Nucleus accumbens (tissue), 56 donors: ENCODE measurements around the gene FCSK.
"Not testable (repeated sequence)": the region's sequence is repeated elsewhere in the genome, so short reads cannot be mapped to it uniquely, and the experiment has no call there.

Experiments used
- DNase-seq, 56 donors: peaks; one replicate each; lab custom pipeline; 2025; lab: John Stamatoyannopoulos, UW

FCSK gene

DNA sequence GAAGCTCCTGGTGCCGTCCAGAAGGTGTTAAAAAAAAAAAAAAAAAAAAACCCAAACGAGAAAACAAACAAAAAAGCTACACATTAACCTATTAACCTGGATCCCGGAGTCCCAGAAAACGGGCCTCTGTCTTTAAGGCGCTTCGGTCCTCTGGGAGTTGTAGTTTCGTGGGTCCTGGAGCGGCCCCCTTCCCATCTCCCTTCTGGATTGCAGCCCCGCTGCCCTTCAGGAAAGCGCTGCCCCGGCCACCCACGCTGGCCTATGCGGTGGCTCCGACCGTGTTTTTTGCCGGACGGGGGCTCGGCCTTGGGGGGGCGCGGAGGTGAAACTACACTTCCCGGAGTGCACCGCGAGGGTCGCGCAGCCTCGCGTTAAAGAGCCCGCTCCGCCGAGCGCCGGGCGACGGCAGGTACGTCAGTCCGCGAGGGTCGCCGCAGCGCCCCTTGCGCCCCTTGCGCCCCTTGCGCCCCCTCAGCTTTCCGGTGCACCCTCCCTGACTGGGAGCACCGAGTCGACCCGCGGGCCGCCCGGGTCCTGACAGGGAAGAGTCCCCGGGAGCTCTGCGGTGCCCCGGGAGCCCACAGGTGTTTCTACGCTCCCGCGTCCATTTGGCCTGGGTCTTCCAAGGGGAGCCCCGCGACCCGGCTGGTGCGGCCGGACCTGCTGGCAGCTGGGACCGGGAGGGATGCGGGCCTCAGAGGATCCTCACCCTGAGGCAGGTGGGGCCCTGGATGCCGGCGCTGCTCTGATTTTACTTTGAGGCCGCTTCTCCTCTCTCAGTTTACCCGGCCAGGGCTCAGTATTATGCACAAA, at the start of gene FCSK:
TSS of gene FCSK (plus strand) at position 374 of the 813 bp plus-strand sequence. CDS start 8,596 bp downstream, outside the sequence.
- DNase-seq, result peak in 51 of 56 donors; percentile 10 to 87 (median 67)

DNA sequence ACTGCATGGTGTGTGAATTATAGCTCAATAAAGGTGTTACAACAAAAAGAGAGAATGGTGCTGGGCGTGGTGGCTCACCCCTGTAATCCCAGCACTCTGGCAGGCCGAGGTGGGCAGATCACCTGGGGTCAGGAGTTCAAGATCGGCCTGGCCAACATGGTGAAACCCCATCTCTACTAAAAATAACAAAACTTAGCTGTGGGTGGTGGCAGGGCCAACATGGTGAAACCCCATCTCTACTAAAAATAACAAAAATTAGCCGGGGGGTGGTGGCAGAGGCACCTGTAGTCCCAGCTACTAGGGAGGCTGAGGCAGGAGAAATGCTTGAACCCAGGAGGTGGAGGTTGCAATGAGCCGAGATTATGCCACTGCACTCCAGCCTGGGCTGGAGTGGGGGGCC, 48.3 kb upstream of the FCSK start:
- not testable (repeated sequence) for DNase-seq

DNA sequence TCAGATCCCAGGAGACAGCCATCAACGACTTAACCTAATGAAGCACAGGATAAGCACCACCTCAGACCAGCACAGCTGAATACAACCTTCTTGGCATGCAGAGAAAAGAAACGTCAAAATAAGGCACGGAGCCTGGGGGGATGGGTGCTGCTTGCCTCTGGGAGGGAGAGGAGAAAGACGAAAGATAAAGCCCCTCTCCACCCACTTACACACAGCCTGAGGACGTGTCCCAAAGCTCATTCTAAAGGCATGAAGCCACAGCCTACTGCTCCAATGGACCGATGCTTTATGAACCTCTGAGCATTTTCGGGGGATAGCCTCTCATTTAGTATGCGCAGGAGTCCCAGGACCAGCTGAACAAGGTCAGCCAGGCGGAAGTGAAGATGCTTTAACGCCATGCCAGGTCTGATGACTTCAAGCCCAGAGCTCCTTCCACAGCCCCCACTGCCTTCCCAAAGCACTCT, 46.6 kb upstream of the FCSK start:
- DNase-seq, result peak in 5 of 56 donors; percentile 9 to 45 (median 22)

DNA sequence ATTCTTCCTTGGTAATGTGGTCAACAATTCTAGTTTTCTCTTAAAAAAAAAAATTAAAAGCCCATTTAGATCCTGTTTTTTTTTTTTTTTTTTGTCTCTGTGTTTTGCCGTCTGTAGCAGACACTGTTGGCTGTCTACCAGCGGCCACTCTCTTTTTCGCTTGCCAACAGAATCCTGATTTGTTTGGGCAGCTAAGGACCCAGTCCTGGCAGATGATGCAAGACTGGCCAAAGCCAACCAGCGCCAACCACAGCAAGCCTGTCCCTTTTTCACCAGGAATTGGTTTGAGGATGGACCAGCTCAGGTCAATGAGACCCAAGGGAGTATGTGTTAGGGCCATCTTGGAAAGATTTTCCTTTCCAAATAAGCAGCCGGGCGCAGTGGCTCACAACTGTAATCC, 43.7 kb upstream of the FCSK start:
- DNase-seq, result peak in 34 of 56 donors; percentile 3 to 71 (median 30)

DNA sequence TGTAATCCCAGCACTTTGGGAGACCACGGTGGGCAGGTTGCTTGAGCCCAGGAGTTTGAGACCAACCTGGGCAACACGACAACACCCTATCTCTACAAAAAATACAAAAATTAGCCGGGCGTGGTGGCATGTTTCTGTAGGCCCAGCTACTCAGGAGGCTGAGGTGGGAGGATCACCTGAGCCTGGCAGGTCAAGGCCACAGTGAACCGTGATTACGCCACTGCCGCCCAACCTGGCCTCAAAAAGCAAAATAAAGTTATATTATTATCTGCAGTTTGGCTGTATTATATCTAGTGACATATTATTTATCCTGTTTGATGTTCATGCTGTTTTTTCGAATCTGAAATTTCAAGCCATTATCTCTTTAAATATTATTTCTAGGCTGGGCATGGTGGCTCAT, 42.0 kb upstream of the FCSK start:
- no peak for DNase-seq

DNA sequence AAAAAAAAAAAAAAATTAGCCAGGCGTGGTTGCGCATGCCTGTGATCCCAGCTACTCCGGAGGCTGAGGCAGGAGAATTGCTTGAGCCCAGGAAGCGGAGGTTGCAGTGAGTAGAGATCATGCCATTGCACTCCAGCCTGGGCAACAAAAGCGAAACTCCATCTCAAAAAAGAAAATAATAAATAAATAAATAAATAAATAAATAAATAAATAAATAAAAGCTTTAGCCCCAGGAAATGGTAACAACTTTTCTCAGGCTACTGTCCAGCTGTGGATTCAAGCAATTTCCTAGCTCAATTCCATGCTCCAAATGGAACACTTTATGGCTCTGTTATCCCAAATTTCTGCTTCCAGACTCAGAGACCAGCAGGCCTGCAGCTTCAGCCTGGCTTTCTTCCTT, 40.8 kb upstream of the FCSK start:
- not testable (repeated sequence) for DNase-seq

DNA sequence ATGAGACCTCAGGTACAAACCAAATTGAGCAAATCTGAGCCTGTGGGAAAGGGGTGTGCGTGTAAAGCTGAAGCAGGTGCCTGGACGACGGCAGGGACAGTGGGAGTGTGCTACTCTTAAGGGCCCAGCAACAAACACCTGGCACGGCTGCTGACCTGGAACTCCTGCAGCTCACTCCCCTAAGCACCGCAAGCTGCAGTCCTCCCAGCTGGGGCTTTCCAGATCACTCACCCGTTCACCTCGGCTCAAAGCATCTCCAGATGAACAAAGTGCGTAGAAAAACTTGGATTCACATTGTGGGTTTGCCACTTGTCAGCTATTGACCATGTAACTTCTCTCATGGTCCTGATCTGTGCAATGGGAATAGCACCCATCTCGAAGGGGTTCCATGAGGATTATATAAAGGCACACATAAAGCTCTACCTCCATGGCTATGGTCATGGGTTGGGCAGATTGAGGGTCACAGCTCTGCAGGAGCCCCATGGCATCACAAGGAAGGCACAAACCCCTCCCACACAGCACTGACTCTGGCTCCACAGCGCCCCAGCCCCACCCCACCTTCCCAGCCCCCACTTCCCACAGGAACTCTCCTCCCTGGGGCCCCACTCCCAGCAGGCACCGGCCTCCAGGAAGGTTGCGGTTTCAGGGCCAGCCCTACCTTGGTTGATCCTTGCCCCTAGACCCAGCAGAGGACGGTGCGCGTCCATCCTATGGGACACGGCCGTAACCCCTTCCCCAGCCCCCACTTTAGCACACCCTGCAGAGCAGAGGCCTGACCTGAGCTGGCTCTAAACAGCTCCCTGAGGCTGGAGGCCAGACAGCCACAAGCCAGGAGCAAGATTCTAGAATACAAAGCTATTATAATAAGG, 37.4 kb upstream of the FCSK start:
- no peak for DNase-seq

DNA sequence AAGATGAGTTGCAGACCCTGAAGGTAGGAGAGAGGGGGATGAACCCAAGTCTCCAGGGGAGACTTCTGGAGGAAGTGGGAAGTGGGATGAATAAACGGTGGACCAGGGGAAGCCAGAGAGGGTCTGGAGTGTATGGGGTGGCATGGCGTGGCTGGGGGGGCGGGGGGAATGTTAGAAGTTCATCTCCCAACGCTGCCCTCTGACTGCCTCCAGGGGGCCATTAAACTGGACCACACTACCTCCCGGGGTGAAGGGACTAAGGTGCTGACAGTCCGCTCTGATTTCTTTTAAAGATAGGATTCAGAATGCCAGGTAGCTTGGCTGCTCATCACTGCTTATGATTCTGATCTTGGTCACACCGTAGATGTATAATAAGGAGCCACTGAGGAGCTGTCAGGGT, 36.7 kb upstream of the FCSK start:
- DNase-seq, result no peak

DNA sequence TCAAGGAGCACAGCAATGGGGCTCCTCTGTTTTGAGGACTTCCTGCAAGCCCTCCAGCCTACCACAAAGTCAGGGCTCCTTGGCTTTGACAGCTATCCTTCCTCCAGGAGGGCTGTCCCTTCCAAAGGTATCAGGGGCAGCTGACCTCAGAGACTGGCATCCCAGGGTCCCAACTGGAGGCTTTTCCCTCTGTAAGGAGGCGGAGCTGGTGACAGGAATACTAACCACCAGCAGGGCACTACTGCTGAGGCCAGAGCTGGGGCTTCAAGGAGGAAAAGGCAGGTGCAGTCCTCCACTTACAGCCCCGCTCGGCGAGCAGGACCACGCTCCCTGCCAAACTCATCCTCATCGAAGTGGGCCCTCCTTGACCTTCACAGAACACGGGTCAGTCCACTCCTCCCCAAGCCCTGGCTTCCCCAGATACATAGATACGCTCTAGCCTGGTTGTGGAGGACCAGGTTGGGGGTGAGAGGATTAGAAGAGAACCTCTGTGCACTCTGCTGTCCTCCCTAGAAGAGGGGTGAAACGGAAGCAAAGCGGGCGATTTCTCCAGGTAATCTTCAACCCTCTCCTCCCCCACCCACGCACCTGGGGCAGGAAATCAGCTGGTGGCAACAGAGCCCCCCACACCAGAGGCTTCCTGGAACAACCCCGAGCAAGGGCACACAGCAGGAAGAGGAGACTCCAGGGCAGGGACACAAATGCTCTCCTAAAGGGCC, 36.0 kb upstream of the FCSK start:
- no peak for DNase-seq

DNA sequence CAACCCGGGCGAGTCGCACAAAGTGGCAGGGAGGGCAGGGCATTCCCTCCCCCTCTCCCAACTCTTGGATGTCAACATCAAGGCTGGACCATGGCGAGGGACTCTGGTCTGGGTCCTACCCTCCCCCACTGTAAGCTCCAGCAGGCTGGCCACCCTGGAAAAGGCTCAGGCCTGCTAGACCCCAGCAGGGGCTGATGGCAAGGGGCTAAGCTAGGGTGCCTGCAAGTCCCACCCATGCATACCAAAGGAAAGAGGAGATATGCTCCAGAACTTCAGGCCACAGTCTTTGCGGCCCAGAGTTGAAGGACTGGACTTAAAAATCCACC, 35.4 kb upstream of the FCSK start:
- no peak for DNase-seq

DNA sequence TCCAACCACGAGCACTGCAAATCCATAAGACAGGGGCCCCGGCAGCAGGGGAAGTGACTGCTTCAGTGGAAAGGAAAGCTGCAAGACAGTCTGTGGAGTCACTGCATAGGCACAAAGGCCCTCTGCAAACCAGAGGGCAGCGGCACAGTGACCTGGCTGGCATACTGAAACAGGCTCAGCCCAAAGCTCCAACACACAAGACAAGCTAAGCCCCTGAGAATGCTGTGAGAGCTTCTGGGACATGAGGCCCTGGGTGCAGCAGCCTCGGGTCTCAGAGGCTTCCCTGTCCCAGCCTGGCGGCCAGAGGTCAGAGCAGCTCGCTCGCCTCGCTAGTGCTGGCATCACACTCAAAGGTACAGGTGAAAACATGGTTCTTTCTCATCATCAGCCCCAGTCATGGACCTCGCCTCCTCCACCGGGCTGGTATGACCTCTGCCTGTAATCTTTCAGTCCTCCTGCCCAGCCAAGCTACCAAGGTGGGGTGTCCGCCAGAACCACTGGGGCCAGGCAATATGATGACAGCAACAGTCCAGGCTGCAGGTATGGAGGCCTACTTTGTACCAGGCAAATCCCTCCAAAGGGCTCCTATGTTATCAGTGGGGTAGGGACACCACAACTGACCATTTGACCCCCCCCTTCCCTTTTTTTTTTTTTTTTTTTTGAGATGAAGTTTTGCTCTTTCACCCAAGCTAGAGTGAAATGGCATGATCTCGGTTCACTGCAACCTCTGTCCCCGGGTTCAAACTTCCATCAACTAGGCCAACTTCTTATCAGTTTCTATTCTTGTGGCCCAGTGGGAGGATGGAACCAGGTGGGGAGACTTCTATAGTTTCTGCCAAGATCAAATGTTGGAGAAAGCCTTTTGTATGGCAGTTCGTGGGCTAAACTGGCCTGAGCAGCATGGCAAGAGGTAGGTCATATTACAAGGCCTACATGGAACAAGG, 34.7 kb upstream of the FCSK start:
- DNase-seq, result no peak

DNA sequence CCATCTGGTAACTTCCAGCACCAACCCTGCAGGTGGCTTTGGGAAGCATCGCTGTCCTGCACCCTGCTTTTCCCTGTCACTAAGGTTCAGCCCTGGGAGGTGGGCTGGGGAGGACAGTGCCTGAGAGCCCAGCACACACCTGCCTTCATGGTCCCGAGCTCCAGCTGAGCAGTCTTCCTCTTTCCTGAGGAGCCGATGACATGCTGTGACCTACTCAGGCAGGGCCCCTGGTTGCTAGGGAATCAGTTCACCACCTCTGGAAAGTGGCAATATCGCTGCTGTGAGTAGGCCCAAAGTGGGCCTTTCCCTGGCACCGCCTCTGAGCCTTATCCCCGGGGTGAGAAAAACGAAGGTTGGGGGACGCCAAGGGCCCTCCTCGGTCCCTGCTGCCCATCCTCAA, 33.4 kb upstream of the FCSK start:
- no peak for DNase-seq

DNA sequence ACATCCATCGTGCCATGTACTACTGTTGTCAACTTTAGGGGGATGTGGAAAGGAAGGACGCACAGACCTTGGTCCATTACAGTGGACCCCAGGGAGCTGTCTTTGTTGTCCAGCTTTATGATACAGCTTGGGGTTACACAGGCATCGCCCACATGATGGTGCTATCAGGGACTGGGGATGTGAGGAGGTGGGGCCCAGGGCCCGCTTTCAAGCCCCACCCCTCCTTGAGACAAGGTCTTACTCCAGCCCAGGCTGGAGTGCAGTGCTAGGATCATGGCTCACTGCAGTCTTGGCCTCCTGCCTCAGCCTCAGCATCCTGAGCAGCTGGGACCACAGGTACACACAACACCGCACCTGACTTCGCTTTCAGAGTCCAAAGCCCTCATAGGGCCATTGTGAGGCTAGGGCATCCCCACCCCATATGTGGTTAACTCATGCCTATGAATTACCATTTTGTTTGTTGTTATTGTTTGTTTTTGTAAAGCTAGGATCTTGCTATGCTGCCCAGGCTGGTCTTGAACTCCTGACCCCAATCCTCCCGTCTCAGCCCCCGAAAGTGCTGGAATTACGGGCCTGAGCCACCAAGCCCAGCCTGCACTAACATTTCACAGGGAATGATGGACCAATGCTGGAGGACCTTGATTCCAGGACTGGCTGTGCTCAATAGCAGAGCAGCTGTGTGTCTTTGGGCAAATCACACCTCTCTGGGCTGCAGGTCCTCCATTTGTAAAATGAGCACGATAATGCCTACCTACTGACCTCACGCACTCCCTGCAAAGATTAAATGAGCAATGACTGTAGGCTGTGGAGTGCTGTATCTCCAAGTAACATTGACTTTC, 32.7 kb upstream of the FCSK start:
- DNase-seq, result no peak

DNA sequence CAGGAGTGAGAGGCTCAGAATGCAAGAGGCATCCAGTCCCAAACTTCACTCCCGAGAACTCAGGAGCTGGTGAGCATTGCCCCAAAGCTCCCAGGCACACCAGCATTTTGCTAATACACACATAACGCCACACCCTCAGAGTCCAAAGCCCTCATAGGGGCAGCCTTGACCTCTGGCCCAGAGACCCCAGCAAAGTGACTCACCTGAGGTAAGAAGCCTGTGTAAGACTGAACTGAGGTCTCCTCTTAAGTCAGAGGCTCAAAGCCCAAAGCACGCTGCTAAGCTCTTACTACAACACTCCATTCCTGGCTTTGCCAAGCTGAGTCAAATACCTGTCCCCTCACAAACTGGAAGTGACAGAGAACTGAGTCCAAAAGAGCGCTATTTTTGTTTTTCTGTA, 31.9 kb upstream of the FCSK start:
- DNase-seq, result no peak

DNA sequence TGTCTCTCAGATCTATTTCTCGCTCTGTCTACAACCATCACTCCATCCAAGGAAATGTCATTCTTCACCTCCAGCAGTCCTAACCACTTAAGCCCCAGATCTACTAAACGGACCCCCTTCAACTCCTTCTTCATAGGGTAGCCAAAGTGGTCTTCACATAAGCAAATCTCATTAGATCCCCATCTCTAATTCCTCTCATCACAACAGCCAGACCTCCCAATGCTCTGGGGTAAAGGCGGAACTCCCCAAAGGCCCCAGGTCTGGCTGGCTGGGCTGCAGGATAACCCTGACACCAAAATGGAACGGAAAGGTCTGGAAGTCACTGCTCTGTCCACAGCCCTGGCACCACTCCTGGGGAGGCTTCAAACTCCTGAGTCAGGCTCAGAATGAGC, 26.6 kb upstream of the FCSK start:
- no peak for DNase-seq

DNA sequence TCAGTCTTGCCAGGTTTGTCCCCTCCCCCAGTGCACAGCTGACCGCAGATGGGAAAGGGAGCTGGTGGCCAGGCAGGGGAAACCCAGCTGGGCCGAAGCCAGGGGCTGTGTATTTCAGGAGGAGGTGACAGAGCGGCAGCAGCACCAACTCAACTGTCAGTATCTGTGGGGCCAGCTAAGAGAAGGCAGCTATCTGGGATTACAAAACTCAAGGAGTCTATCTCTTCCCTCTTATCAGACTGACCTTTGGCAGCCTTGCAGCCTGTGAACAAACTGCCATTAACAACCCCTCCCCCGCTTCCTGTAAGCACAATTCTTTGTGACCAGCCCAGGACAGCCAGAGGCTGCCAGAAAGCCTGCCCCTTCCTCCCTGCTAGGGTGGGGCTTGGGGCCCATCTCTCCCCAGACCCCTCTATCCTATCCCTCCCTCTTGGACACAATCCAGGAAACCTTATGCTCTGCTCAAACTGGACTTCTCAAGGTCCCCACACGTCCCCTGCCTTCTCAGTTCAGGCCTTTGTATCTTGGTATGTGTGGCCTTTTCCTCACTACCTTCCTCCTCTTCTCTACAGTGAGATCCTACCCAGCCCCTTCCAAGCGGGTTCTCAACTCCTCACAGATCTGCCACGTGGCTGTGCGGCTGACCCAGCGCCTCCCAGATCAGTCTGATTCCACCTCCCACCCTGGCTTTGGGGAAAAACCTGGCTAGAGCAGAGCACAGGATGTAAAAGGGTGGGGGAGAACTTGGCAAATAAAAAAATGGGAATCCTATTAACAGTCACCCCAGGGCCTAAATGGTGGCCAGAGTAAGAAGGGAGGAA, 26.0 kb upstream of the FCSK start:
- DNase-seq, result peak in 51 of 56 donors; percentile 13 to 81 (median 50)

DNA sequence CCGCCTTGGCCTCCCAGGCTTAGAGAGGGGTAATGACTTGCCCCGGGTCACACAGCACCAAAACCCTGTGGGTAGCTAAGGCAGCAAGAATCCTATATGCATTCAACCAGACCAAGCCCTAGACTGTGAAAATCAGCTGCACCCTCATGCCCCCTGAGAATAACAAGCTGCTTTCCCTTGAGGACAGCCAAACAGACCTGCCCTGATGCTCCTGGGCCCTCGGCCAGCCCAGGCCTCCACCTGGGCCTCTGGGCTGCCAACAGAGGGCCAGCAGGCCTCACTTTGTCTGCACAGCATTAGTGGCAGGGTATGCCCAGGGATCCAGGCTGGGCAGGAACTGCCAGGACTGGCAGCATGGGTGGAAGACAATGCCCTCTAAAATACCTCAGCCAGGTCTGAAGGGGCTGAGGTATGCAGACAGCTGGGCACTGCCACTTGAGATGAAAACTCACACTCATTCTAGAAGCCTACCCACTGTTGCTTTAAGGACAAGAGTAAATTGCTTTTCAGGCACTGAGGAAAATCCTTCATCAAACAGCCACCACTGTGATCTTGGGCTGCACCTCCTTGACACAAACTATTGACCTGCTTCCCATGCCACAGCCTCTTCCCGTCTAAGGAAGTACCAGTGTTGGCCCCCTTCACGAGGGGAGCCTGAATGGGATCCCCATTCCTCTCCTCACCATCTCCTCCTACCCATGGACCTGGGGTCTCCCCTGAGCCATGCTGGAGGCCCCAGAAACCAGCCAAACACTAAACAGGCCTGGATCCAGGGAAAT, 24.3 kb upstream of the FCSK start:
- DNase-seq, result no peak
